Right lobe of liver (tissue), 6 donors: ENCODE data around the gene C15orf40. TPM values are rescaled to one million over a fixed set of nuclear protein-coding genes. Genes with fewer than 3 reads are reported as not detected.

ENCODE experiments used
- ATAC-seq, 4 donors: fragments of 200-7000 bp; cut with Tn5 transposase; one replicate each; pipeline ENCODE4 v1.9.1; 2020; ENCODE audit warnings: mild to moderate bottlenecking in 4 of 4, moderate library complexity in 4 of 4
- DNase-seq, 3 donors: peaks; one replicate each; pipeline ENCODE4 v3.0.0-alpha.2; 2020
- H3K27ac ChIP-seq, 3 donors: fragments of 200-600 bp; one replicate each; pipeline ENCODE4 v1.8.0; 2022
- H3K27me3 ChIP-seq, 2 donors: fragments of 200-600 bp; one replicate each; pipeline ENCODE4 v1.8.0; 2022
- H3K36me3 ChIP-seq, 4 donors: fragments of 200-600 bp; sonication (generic) in 1 of 4; one replicate each; pipeline versions ENCODE4 v1.5.1 to v1.8.0; 2017 to 2022; ENCODE audit warnings: control low read depth in 1 of 4
- H3K4me1 ChIP-seq, 4 donors: fragments of 200-600 bp; sonication (generic) in 1 of 4; one replicate each; pipeline versions ENCODE4 v1.5.1 to v1.8.0; 2017 to 2022; ENCODE audit warnings: control low read depth in 1 of 4
- H3K4me3 ChIP-seq, 3 donors: fragments of 200-600 bp; one replicate each; pipeline ENCODE4 v1.8.0; 2022
- H3K9me3 ChIP-seq, 4 donors: fragments of 200-600 bp; sonication (generic) in 1 of 4; one replicate each; pipeline versions ENCODE4 v1.5.1 to v1.8.0; 2017 to 2022; ENCODE audit warnings: control low read depth in 1 of 4
- POLR2A ChIP-seq: fragments of 450-650 bp; IDR thresholded peaks from one replicate; pipeline ENCODE4 v1.6.1; 2017; ENCODE audit warnings: antibody characterized with exemption, mild to moderate bottlenecking
- WGBS: methylation state at CpG from one replicate; pipeline ENCODE4 v1.1.6; 2018; ENCODE audit warnings: low coverage, low lambda C conversion rate; ENCODE audit not compliant: insufficient coverage; ENCODE audit errors: missing lambda C conversion rate; 5-methylcytosine and 5-hydroxymethylcytosine counted together
- intact Hi-C, 2 donors: fragments of 100-400 bp; cut with DNase I; formaldehyde crosslinking; loops; one replicate each; pipeline versions ENCODE4 v1.11.2 to v1.14.1; 2022
- long read RNA-seq: library from polyadenylated mRNA; unstranded; transcript quantifications from one replicate; pipeline ENCODE4 v2.0.0, GENCODE V29; 2019
- total RNA-seq, 6 experiments: library from RNA; depleted of rRNA in 2 of 6; stranded (reverse); fragments of >200 nt in 2 of 6; fragmentation: NEBNext Ultra II Directional in 3 of 6; extraction: Animal tissue kit (Norgen Biotek cat#: 25700) in 3 of 6; gene quantifications; one replicate each; pipeline versions ENCODE4 v1.1.0 to v1.2.4, GENCODE V29; 2016 to 2023
- TF ChIP-seq, protein P1 (sequence below), 4 donors: fragments of 200-600 bp in 3 of 4; fragments of 450-650 bp in 1 of 4; IDR thresholded peaks; one replicate each; pipeline versions ENCODE4 v1.5.1 to v1.8.0; 2016 to 2022; ENCODE audit warnings: antibody characterized with exemption in 4 of 4, mild to moderate bottlenecking in 2 of 4
- donor health status: DM: no; HTN: yes; CAD: no.
- donor health status: DM: no; HTN: no; CAD: no.
- donor health status: DM: no; HTN: no; CAD: no.
- donor health status: DM: no; HTN: yes; CAD: no.
- donor health status: DM: no; HTN: yes; CAD: no.

C15orf40 gene
- total RNA-seq, result 10 to 100 TPM in 1 of 6 experiments, 1 to 10 TPM in 5; 7.1 to 10.7 (median 8.6) TPM
- long read RNA-seq, partial matches to known transcripts, result 0 of 3 reads
- long read RNA-seq, other reads (novel, unspliced or antisense), result 2 of 3 reads

DNA sequence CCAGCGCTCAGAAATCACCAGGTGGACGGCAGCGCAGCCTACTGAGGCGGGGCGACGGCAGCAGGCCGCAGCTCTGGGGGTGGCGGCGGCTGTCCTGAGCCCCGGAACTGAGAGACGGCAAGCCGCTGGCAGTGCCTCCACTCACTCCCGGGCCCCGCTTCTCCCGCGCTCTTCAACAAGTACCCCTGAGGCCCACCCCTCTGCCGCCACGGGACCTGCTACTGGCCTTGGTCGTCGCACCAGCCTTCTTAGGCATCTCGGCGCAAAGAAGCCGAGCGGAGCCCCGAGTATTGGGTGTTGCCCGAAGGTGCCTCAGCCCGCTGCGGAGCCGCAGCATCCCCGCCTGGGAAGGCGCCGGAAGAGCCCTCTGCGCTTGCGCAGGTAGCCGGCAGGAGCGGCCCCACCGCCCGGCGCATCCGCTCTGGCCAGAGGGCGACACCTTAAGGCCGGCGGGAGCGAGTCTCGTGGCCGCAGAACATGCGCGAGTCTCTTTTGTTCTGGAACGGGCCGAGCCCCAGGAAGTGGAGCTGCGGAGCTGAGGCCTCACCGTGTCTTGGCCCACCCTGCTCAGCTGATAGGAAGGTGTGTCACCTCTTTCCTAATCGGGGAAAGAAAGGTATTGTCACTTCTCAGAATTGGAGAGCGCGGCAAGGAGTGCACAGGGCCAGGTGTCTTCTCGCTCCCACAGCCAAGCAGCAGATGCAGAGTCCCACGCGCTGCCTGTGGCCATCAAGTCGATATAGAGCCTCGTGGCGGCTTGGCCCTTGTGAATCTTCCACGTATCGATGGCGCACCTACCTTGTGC, at the start of gene C15orf40:
TSS of gene C15orf40 (minus strand) at position 369 of the 805 bp plus-strand sequence. CDS start at position 337, 32 bp downstream.
- TF ChIP-seq POLR2A, result peak; percentile 73
- TF ChIP-seq, protein P1, sequence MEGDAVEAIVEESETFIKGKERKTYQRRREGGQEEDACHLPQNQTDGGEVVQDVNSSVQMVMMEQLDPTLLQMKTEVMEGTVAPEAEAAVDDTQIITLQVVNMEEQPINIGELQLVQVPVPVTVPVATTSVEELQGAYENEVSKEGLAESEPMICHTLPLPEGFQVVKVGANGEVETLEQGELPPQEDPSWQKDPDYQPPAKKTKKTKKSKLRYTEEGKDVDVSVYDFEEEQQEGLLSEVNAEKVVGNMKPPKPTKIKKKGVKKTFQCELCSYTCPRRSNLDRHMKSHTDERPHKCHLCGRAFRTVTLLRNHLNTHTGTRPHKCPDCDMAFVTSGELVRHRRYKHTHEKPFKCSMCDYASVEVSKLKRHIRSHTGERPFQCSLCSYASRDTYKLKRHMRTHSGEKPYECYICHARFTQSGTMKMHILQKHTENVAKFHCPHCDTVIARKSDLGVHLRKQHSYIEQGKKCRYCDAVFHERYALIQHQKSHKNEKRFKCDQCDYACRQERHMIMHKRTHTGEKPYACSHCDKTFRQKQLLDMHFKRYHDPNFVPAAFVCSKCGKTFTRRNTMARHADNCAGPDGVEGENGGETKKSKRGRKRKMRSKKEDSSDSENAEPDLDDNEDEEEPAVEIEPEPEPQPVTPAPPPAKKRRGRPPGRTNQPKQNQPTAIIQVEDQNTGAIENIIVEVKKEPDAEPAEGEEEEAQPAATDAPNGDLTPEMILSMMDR (IDR thresholded peaks at IDR 0.05), result peak; percentile 56 to 86 (median 78)

GRCh38 chr15:83057696-83058376, 46.4 kb upstream of the C15orf40 start:
- intact Hi-C loops, result no loop called here
- ATAC-seq (no peak), DNase-seq (no peak)
- Histone ChIP-seq H3K27ac (no peak overlapping the region), H3K27me3 (no peaks in the 10 kb centered on the region), H3K4me3 (no peak overlapping the region), H3K9me3 (no peaks in the 10 kb centered on the region), H3K36me3 (peaks cover 0 to 25% (median 4%) of the 10 kb centered on the region in 4 donors), H3K4me1 (no peaks in the 10 kb centered on the region)
- 55% methylated on average over 7 of the region's 7 CpGs for WGBS
- TF ChIP-seq POLR2A, result no peak
- TF ChIP-seq, protein P1 (IDR thresholded peaks at IDR 0.05), result no peak

More for the DNA sequence above, at the start of gene C15orf40:
- H3K9me3 ChIP-seq, result no peaks in the 10 kb centered on the region
- H3K27ac ChIP-seq, result peak within 1 kb of the TSS; percentile 37 to 79 (median 62)
- 3% methylated on average over 13 of the region's 64 CpGs for WGBS
- H3K27me3 ChIP-seq, result no peaks in the 10 kb centered on the region
- H3K4me3 ChIP-seq, result peak within 1 kb of the TSS; percentile 86 to 100 (median 93)
- ATAC-seq, result peak; percentile 97
- peaks cover 0 to 17% (median 7%) of the 10 kb centered on the region in 4 donors for H3K4me1 ChIP-seq
- intact Hi-C loops, result no loop called here
- peak; percentile 92 to 95 (median 93) for DNase-seq
- H3K36me3 ChIP-seq, result peaks cover 0 to 32% (median 12%) of the 10 kb centered on the region in 4 donors

- Histone ChIP-seq H3K4me1 (no peaks in the 10 kb centered on the region), H3K27ac (no peak overlapping the region), H3K4me3 (no peak overlapping the region), H3K36me3 (peaks cover 0 to 25% (median 4%) of the 10 kb centered on the region in 4 donors), H3K9me3 (no peaks in the 10 kb centered on the region), H3K27me3 (no peaks in the 10 kb centered on the region)
- DNase-seq (no peak), ATAC-seq (no peak)
- intact Hi-C loops, result no loop called here
- TF ChIP-seq, protein P1 (IDR thresholded peaks at IDR 0.05), result no peak
- TF ChIP-seq POLR2A, result no peak
- 64% methylated on average over 1 of the region's 1 CpG for WGBS
Measured at GRCh38 chr15:83057002-83057401, 45.6 kb upstream of the C15orf40 start.

DNA sequence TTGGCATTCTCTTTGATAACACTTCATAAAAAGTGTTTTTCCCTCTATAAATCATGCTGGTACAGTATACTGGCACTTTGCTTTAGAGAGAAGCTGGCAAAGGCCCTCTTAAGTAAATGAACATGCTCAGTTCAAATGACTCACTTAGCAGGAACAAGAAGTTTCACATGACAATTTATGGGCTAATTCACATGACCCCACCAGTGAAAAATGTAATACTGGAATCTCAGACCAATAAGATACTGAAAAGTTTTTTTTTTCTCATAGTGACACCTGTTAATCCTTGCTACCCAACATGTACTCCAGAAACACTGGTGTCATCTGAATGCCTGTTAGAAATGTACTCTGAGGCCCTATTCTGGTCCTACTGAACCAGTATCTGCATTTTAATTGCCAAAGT, 41.7 kb upstream of the C15orf40 start:
- peak in 1 of 4 donors; percentile 52 for ATAC-seq

More for the DNA sequence above, 41.7 kb upstream of the C15orf40 start:
- intact Hi-C loops, result no loop called here
- Histone ChIP-seq H3K36me3 (peaks cover 0 to 39% (median 4%) of the 10 kb centered on the region in 4 donors), H3K4me3 (no peak overlapping the region), H3K9me3 (no peaks in the 10 kb centered on the region), H3K4me1 (no peaks in the 10 kb centered on the region), H3K27me3 (no peaks in the 10 kb centered on the region), H3K27ac (no peak overlapping the region)
- no peak for TF ChIP-seq POLR2A
- TF ChIP-seq, protein P1 (IDR thresholded peaks at IDR 0.05), result no peak
- no peak for DNase-seq
